Measurements from ENCODE around the gene ZNF284. TPM values are rescaled to one million over a fixed set of nuclear protein-coding genes. Genes with fewer than 3 reads are reported as not detected.

The ZNF284 gene
- polyA plus RNA-seq, 1 of the 3 experiments (the other 2 are of a cell fraction) = 1.4 TPM

DNA sequence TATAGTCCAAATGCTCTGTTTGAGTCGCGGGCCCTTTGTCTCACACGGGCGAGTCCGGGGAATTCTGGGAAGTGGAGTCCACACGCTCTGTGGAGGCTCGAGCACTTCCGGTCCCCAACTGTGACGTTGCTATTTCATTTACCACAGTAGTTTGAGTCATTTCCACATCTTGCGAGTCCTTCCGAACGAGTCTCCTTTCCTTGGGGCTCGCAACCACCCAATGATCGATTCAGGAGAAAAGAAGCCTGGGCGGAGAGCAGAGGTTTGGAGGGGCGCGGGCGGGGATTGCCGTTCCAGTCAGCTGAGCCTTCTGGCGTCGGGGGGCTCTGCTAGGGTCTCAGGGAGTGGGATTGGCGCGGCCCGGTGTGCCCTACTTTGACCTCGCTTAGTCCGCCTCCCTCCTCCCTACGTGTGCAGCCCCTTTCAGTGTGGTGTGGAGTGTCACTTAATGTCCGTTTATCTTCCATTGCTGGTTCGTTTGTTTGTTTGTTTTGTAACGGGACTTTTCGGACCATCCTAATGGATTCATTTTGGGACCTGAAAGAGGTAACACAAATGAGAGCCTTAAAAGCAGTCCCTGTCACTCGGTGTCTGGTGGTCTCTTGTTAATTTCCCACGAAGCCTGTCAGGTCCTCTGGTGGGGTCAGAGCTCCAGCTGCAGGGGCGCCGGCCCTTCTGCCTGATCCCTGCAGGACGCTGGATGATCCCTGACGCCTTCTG lies 46.6 kb upstream of the ZNF284 start, which contains the start of gene ZNF222 (continued):
- TF ChIP-seq, protein P1, sequence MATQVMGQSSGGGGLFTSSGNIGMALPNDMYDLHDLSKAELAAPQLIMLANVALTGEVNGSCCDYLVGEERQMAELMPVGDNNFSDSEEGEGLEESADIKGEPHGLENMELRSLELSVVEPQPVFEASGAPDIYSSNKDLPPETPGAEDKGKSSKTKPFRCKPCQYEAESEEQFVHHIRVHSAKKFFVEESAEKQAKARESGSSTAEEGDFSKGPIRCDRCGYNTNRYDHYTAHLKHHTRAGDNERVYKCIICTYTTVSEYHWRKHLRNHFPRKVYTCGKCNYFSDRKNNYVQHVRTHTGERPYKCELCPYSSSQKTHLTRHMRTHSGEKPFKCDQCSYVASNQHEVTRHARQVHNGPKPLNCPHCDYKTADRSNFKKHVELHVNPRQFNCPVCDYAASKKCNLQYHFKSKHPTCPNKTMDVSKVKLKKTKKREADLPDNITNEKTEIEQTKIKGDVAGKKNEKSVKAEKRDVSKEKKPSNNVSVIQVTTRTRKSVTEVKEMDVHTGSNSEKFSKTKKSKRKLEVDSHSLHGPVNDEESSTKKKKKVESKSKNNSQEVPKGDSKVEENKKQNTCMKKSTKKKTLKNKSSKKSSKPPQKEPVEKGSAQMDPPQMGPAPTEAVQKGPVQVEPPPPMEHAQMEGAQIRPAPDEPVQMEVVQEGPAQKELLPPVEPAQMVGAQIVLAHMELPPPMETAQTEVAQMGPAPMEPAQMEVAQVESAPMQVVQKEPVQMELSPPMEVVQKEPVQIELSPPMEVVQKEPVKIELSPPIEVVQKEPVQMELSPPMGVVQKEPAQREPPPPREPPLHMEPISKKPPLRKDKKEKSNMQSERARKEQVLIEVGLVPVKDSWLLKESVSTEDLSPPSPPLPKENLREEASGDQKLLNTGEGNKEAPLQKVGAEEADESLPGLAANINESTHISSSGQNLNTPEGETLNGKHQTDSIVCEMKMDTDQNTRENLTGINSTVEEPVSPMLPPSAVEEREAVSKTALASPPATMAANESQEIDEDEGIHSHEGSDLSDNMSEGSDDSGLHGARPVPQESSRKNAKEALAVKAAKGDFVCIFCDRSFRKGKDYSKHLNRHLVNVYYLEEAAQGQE (IDR thresholded peaks at IDR 0.05; ENCODE audit: low read depth, low read length) = no peak
- no peak for TF ChIP-seq SMC3 (IDR thresholded peaks at IDR 0.05; ENCODE audit: low read depth, low read length)
- no peak for TF ChIP-seq RXRA (IDR thresholded peaks at IDR 0.05; ENCODE audit: borderline replicate concordance, low read depth)
- TF ChIP-seq TAF1 (IDR thresholded peaks at IDR 0.05; ENCODE audit: borderline replicate concordance, low read depth, low read length) = peak; percentile 65
- TF ChIP-seq RFX5 (IDR thresholded peaks at IDR 0.05; ENCODE audit: low read length) = no peak
- no peak for TF ChIP-seq FOXM1 (IDR thresholded peaks at IDR 0.05; ENCODE audit: low read depth)
- TF ChIP-seq TCF12 (IDR thresholded peaks at IDR 0.05) = no peak

- Histone ChIP-seq H3K79me2 (ENCODE audit: insufficient read depth) (peaks cover 10% of the 10 kb centered on the region), H3K27ac (ENCODE audit: low read depth in 2 of 2, low read length in 1 of 2) (no peak overlapping the region), H2AFZ (ENCODE audit: low read depth) (no peak overlapping the region), H3K27me3 (ENCODE audit: insufficient read depth) (no peaks in the 10 kb centered on the region), H3K4me3 (ENCODE audit: low read depth in 2 of 2, low read length in 1 of 2) (no peak overlapping the region), H4K20me1 (ENCODE audit: insufficient read depth) (no peaks in the 10 kb centered on the region), H3F3A (replicated peaks; ENCODE audit: insufficient read depth) (no peaks in the 10 kb centered on the region), H3K4me2 (no peak overlapping the region), H3K9me2 (no peaks in the 10 kb centered on the region), H3K9me3 (0 out of 2 replicates have a peak, but pooled peaks cover 12% of the 10 kb centered on the region), H3K4me1 (ENCODE audit: control insufficient read depth in 1 of 2, insufficient read depth in 2 of 2, low read depth in 1 of 2, low read length in 1 of 2) (peaks cover 0 to 9% of the 10 kb centered on the region in 2 experiments; a peak in 2 of 4 replicates), H3K9ac (no peak overlapping the region), H3K36me3 (replicated peaks in 1 of 2; ENCODE audit: control insufficient read depth in 1 of 2, insufficient read depth in 2 of 2, low read length in 1 of 2) (peaks cover 46 to 47% of the 10 kb centered on the region in 2 experiments)
- ChIA-PET CTCF (interaction anchor here (1.6 kb wide), 1 partner anchor 13 kb away, joined by 5 read pairs; no protein-coding TSS in a partner anchor), POLR2A (no interaction called here)
- no peak for DNase-seq
- TF ChIP-seq SIN3A (IDR thresholded peaks at IDR 0.05; ENCODE audit: borderline replicate concordance, low read depth, low read length) = no peak
- no peak for TF ChIP-seq POLR2AphosphoS5 (IDR thresholded peaks at IDR 0.05; ENCODE audit: low read depth, low read length)
- no peak for TF ChIP-seq RCOR1 (IDR thresholded peaks at IDR 0.05; ENCODE audit: low read length)
- TF ChIP-seq PBX3 (IDR thresholded peaks at IDR 0.05) = no peak
- no peak for TF ChIP-seq MXI1 (IDR thresholded peaks at IDR 0.05; ENCODE audit: low read depth, low read length)
- TF ChIP-seq, protein P2, sequence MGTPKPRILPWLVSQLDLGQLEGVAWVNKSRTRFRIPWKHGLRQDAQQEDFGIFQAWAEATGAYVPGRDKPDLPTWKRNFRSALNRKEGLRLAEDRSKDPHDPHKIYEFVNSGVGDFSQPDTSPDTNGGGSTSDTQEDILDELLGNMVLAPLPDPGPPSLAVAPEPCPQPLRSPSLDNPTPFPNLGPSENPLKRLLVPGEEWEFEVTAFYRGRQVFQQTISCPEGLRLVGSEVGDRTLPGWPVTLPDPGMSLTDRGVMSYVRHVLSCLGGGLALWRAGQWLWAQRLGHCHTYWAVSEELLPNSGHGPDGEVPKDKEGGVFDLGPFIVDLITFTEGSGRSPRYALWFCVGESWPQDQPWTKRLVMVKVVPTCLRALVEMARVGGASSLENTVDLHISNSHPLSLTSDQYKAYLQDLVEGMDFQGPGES (IDR thresholded peaks at IDR 0.05; ENCODE audit: low read depth, low read length) = no peak
- TF ChIP-seq TEAD4 (IDR thresholded peaks at IDR 0.05; ENCODE audit: borderline replicate concordance, insufficient read depth) = no peak
- 97% methylated on average over 6 of the region's 6 CpGs for WGBS (ENCODE audit: low lambda C conversion rate)
Observed at GRCh38 chr19:44026622-44027021, 45.3 kb upstream of the ZNF284 start.

Measured in SK-N-SH (cell line).